GM19023 (cell line): ENCODE results near the gene WWOX.

Experiments
- ATAC-seq: cut with Tn5 transposase; IDR thresholded peaks from one replicate; pipeline ENCODE4 v1.9.1; 2021; ENCODE audit warnings: mild to moderate bottlenecking, moderate library complexity; ENCODE audit not compliant: unreplicated experiment

The WWOX gene

GRCh38 chr16:78102865-78103264, 3.4 kb downstream of the WWOX start:
- ATAC-seq, result no peak

GRCh38 chr16:78105517-78105916, 6.1 kb downstream of the WWOX start:
- no peak for ATAC-seq

DNA sequence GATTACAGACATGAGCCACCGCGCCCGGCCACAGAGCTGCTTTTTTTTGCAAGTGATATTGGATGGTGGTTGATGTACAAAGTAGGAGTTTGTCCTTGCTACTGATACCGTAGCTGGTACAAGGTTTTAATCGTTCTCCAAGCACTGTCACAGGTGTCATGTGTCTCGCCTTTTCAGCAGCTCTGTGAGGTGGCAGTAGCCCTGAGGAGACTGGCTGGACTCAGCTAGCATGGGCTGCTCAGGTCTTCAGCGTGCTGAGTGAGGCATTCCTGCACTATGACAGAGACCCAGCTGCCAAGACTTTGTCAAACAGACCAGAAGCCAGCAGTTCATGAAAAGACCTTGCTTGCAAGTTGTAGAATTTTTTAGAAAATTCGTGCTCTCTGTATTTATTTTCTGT, 7.2 kb downstream of the WWOX start:
- ATAC-seq, result no peak

GRCh38 chr16:78108451-78108850, 9.0 kb downstream of the WWOX start:
- no peak for ATAC-seq

DNA sequence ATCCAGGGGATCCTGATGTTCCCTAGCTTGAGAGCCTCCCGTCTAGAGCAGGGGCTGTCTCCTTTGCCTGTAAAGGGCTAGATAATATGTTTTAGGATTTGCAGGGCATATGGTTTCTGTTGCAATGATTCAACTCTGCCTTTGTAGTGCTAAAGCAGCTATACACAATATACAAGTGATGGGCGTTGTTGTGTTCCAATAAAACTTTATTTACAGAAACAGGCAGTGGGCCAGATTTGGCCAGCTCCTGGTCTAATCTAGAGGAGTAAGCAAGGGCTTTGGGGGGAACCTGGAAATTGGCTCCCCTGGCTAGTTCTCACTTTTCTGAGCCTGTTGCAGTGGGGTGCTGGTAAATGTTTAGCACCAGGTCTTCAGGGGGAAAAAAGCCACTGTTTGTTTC, 13.8 kb downstream of the WWOX start:
- ATAC-seq, result no peak

GRCh38 chr16:78115659-78116058, 16.2 kb downstream of the WWOX start:
- ATAC-seq, result no peak

GRCh38 chr16:78116946-78117345, 17.5 kb downstream of the WWOX start:
- no peak for ATAC-seq

- no peak for ATAC-seq
Measured at GRCh38 chr16:78117391-78117790, 17.9 kb downstream of the WWOX start.

DNA sequence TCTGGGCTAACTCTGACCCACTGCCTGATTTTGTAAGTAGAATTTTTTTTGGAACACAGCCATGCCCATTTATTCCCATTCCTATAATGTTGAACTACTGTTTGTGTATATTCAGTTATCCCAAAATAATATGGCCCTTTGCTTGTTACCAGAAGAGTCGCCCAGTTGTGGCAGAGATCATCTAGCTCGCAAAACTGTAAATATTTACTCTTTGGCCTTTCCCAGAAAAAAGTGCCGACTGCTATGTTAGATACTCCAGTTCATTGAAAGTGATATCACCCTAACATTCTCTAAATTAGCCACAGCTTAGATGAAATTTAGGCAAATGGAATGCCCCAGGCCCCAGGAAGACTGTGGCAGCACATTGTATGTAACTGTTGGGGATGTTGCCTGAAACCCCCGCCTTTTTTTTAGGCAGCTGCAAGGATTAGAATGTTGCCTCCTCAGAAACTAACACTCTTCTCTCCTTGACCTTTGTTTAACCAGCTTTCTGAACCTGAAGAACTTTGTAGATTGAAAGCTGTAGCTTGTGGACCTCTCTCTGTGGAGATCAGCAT, 19.1 kb downstream of the WWOX start:
- ATAC-seq, result no peak

DNA sequence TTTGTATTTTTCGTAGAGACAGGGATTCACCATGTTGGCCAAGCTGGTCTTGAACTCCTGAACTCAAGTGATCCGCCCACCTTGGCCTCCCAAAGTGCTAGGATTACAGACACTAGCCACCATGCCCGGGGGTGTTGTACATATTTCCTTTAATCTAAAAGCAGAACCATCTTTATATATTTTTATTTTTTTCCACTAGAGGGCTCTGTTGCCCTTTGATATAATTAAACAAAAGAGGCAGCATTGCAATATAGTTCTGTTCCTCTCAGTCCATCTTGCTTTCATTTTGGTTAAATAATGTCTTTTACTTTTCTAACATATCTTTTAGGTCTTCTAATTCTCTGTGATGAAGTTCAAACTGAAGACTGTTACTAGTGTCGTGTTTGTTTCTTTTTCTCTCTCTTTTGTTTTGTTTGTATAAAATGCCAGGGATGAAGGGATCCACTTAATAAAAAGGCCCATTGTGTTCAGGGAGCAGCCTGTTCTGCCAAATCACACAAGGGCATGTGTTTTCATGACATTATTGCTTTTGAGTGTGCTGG, 23.4 kb downstream of the WWOX start:
- ATAC-seq, result peak; percentile 75

DNA sequence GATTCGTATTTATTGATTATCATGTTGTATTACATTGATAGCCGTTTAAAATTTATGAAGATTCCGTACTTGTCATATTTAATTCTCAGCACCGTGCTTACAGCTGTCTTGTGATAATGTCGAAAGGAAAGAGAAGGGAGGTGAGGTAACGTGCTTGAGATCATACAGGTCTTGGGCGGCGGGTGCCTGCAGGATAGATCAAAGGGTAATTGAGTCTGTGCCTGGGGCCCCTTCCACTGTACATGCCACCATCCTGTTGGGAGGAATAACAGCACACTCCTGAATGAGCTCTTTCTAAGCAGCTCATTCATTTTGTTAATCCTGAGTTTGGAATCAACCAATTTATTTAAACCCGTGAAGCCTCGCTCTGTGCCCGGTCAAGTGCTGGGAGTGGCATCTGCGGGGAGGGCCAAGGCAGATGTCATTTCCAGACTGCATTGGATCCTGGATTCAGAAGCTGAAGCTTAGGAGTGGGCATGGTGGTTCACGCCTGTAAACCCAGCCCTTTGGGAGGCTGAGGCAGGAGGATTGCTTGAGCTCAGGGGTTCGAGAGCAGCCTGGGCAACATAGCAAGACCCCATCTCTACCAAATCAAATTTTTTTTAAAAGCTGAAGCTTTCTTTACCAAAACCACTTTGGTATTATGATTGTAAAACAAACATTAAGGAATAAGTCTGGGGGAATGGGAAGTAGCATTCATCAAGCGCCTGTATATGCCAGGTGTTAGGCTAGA, 25.8 kb downstream of the WWOX start:
- no peak for ATAC-seq

- no peak for ATAC-seq
Measured at GRCh38 chr16:78126662-78127061, 27.2 kb downstream of the WWOX start.

DNA sequence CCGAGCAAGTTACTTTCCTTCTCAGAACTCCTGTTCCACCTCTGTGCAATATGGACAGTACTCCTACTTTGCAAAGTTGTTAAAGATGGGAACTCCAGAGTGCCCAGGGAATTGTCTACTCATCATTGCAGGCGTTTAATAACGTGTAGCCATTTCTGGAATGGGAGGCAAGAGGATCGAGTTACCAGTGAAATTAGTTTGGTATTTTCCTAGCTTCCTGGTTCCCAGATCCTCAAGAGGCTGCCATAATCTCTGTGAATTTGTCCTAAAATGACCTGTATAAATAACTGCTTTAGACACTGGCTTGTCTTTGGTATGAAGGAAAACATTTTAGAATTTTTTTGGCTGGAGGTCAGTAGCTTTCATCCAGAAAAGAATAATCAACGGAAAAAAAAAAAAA, 27.7 kb downstream of the WWOX start:
- ATAC-seq, result no peak

DNA sequence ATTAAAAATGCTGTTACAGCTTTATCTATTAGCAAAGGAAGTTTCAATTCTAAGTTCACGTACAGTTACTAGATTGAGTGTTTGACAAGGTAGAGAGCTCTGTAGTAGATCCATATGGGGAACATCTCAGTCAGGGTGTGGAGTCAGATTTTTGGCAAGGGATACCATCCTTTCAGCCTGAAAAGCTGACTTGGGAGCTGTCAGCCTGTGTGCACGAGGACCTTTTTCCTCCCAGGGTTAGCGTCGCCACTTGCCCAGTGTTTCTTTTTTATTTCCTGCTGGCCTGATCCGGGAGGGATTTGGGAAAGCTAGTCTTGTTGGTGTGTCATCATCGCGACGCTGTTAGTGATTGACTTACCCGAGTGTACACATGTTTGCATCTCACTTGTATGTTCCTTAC, 29.5 kb downstream of the WWOX start:
- no peak for ATAC-seq

DNA sequence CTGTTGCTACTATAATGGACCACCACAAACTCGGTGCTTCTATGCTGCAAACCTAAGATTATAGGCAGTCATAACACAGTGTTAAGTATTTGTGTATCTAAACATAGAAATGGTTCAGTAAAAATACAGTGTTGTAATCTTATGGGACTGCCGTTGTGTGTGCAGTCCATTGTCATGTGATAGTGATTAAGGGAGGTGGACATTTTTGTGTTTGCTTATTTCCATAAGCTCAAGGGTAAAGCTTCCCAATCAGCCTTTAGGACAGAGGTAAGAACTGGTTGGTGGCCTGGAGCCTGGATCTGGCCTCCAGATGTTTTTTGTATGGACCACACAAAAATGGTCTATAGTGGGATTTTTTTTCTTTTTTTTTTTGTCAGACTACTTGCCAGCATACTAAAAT, 29.9 kb downstream of the WWOX start:
- ATAC-seq, result no peak

- ATAC-seq, result no peak
Measured at GRCh38 chr16:78130083-78130608, 30.7 kb downstream of the WWOX start.

GRCh38 chr16:78130950-78131349, 31.5 kb downstream of the WWOX start:
- ATAC-seq, result no peak

DNA sequence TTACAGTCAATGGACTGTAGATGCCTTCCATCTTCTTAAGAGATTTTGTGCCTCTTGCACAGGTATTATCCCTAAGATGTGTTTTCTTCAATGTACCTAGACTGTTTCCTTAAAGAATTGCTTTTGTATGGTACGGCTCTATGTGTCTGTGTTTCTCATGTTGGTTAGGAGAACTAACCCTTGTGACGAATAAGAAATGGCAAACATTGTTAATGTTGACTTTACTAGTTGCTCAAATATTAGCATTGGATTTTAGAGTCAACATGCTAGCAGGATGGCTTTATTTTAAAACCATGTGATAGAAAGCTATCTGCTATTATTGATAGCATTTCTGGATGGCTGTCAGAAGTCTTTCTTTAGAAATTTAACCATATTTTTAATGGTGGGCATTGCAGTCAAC, 34.5 kb downstream of the WWOX start:
- ATAC-seq, result no peak

DNA sequence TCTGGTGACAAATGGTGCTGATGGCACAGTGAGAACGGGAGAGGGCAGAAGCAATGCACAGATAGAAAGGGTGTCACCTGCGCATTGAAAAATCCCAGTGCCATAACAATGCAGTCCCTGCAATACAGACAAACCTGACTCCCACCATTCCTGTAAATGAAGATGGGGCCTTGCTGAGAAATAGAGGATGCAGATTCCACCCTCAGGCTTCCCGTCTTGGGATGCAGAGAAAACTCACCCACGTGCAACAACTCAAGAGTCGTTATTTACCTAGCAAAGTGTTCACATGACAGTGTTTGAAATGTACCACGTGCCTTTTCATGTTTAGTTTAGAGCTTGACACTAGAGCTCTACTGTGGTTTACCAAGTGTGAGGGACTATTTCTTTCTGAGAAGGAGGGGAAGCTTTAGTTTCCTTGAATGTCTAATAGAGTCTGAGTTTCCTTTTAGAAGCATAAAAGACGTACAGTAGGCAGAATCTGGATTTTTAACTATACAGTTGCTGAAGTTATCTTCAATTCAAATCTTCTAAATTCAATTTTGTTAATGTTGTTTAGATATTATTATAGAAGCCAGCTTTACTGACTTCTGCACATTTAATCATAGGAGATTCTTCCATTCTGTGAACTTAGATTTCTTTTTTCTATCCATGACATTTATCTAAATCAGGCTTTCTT, 35.6 kb downstream of the WWOX start:
- no peak for ATAC-seq

GRCh38 chr16:78137179-78137578, 37.7 kb downstream of the WWOX start:
- ATAC-seq, result no peak

- no peak for ATAC-seq
Measured at GRCh38 chr16:78137782-78138616, 38.5 kb downstream of the WWOX start.
